T-cell (primary cell): ENCODE results near the gene HOXB7. TPM values are rescaled to one million over a fixed set of nuclear protein-coding genes. Genes with fewer than 3 reads are reported as not detected.

Source experiments
- ATAC-seq, 4 experiments: fragments of 200-7000 bp in 3 of 4; fragments of 150-1000 bp in 1 of 4; cut with Tn5 transposase; replicated peaks in 1 of 4; 1 replicate in 3 of 4; 2 replicates in 1 of 4; pipeline ENCODE4 v1.10.0; 2021; ENCODE audit warnings: moderate library complexity in 3 of 4, mild to moderate bottlenecking in 2 of 4, moderate number of reproducible peaks in 1 of 4
- CTCF ChIA-PET, 2 donors: fragments of 300-600 bp; sonication (Branson Sonifier 250); formaldehyde crosslinking; loops; one replicate each; lab custom pipeline; 2022; ENCODE audit warnings: antibody characterized with exemption in 2 of 2; lab: Charles Lee
- POLR2A ChIA-PET, 2 donors: fragments of 300-600 bp; sonication (Branson Sonifier 250); formaldehyde crosslinking; loops; one replicate each; lab custom pipeline; 2022; ENCODE audit warnings: antibody characterized with exemption in 2 of 2; lab: Charles Lee
- DNase-seq, 35 experiments: peaks; one replicate each; pipeline versions ENCODE4 v3.0.0 to v3.0.0-alpha.2; 2013 to 2023
- H3K27ac ChIP-seq: one replicate; pipeline ENCODE4 v1.5.1; 2013; ENCODE audit warnings: low read length
- H3K27me3 ChIP-seq, 2 experiments: replicated peaks in 1 of 2; 1 replicate in 1 of 2; 2 replicates in 1 of 2; pipeline versions ENCODE4 v1.6.1 to v1.7.0; 2013; ENCODE audit warnings: low read length in 1 of 2, mixed read lengths in 1 of 2; ENCODE audit not compliant: control insufficient read depth in 2 of 2, insufficient read depth in 2 of 2; ENCODE audit errors: extremely low read depth in 1 of 2
- H3K36me3 ChIP-seq, 2 donors: 1 replicate in 1 of 2; 2 replicates in 1 of 2; pipeline versions ENCODE4 v1.6.1 to v1.7.0; 2013; ENCODE audit warnings: low read length in 1 of 2; ENCODE audit not compliant: control insufficient read depth in 2 of 2, insufficient read depth in 1 of 2; ENCODE audit errors: extremely low read depth in 1 of 2
- H3K4me1 ChIP-seq, 2 experiments: 1 replicate in 1 of 2; 2 replicates in 1 of 2; pipeline versions ENCODE4 v1.6.1 to v1.7.0; 2013; ENCODE audit warnings: low read length in 2 of 2, mixed read lengths in 1 of 2; ENCODE audit not compliant: insufficient read depth in 2 of 2, control insufficient read depth in 1 of 2; ENCODE audit errors: extremely low read depth in 1 of 2
- H3K4me3 ChIP-seq, 2 donors: 1 replicate in 1 of 2; 2 replicates in 1 of 2; pipeline versions ENCODE4 v1.5.1 to v1.7.0; 2013; ENCODE audit warnings: mild to moderate bottlenecking in 2 of 2, low read length in 1 of 2, moderate library complexity in 1 of 2; ENCODE audit not compliant: control insufficient read depth in 1 of 2; ENCODE audit errors: extremely low read depth in 1 of 2
- H3K9me3 ChIP-seq: 2 replicates; pipeline ENCODE4 v1.7.0; 2013
- H3K27ac Mint-ChIP-seq, 2 donors: one replicate each; pipeline ENCODE4 v1.8.0; 2020 to 2021; ENCODE audit warnings: mild to moderate bottlenecking in 2 of 2, mixed read lengths in 2 of 2
- H3K27me3 Mint-ChIP-seq, 2 donors: one replicate each; pipeline ENCODE4 v1.8.0; 2021 to 2022; ENCODE audit warnings: mixed read lengths in 2 of 2
- H3K36me3 Mint-ChIP-seq: one replicate; pipeline ENCODE4 v1.8.0; 2021; ENCODE audit warnings: mixed read lengths
- H3K4me1 Mint-ChIP-seq, 3 donors: one replicate each; pipeline ENCODE4 v1.8.0; 2020 to 2022; ENCODE audit warnings: mixed read lengths in 3 of 3, mild to moderate bottlenecking in 1 of 3
- H3K4me3 Mint-ChIP-seq, 3 donors: one replicate each; pipeline ENCODE4 v1.8.0; 2020 to 2022; ENCODE audit warnings: mild to moderate bottlenecking in 3 of 3, mixed read lengths in 3 of 3, moderate library complexity in 3 of 3
- H3K9me3 Mint-ChIP-seq, 3 donors: one replicate each; pipeline ENCODE4 v1.8.0; 2020 to 2022; ENCODE audit warnings: mixed read lengths in 3 of 3
- WGBS: methylation state at CpG from one replicate; pipeline ENCODE4 v1.1.5; 2013; ENCODE audit warnings: missing lambda C conversion rate; ENCODE audit not compliant: insufficient coverage; 5-methylcytosine and 5-hydroxymethylcytosine counted together
- total RNA-seq, 35 experiments: library from RNA in 6 of 35; stranded (reverse) in 6 of 35; fragments of 120-200 nt in 1 of 35; gene quantifications; one replicate each; pipeline versions ENCODE4 v1.2.1 to v1.2.4 and lab custom pipeline; 2013 to 2026

Gene HOXB7
- total RNA-seq, 5 donors from 2014 or later (not counting 1 experiment from before 2014, with no cell fraction given): 0.47 to 0.66 (median 0.60) TPM; not detected in 2

DNA sequence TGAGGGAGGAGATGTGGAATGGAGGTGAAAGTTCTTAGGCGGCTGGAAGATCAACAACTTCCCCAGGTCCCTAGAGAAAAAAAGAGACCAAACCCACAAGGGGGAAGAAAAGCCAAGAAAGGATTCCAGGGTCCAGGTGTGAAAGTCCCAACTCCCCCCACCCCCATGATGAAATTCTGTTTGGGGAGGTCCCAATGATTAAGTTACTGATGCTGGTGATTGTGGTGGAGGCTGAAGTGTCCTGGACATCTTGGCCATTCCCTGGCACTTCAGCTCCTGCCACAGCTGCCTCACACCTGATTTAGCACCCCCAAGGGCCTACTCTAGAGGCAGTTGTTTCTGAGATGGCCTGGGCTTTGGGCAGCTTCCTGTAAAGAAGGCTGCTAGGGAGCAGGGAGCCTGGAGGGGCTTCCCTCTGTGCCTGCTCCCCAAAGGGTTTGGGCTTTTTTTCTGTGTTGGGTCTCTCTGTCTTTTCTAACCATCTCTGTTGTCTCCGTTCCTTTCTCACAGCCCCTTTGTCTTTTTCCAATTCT is 45.7 kb downstream of the HOXB7 start:
- Mint-ChIP-seq H3K36me3 (peaks cover 8% of the 10 kb centered on the region), H3K4me1 (peaks cover 0 to 27% (median 16%) of the 10 kb centered on the region in 3 donors), H3K27ac (no peak overlapping the region), H3K4me3 (peak overlapping the region in 1 of 3 donors; percentile 34), H3K9me3 (no peaks in the 10 kb centered on the region), H3K27me3 (peaks cover 7 to 26% of the 10 kb centered on the region in 2 donors)
- Histone ChIP-seq H3K4me1 (peaks cover 2 to 16% of the 10 kb centered on the region in 2 experiments), H3K9me3 (no peaks in the 10 kb centered on the region), H3K27me3 (peaks cover 0 to 35% of the 10 kb centered on the region in 2 experiments), H3K27ac (no peak overlapping the region), H3K4me3 (no peak overlapping the region), H3K36me3 (no peaks in the 10 kb centered on the region)
- POLR2A ChIA-PET: interaction anchor here in 1 of 2 donors (0.5 kb wide), 1 partner anchor 12 kb away, joined by 3 read pairs; no protein-coding TSS in a partner anchor
- CTCF ChIA-PET: no interaction called here
- no peak for ATAC-seq
- no CpG with 5 or more reads among the region's 2 CpGs for WGBS
- no peak for DNase-seq

DNA sequence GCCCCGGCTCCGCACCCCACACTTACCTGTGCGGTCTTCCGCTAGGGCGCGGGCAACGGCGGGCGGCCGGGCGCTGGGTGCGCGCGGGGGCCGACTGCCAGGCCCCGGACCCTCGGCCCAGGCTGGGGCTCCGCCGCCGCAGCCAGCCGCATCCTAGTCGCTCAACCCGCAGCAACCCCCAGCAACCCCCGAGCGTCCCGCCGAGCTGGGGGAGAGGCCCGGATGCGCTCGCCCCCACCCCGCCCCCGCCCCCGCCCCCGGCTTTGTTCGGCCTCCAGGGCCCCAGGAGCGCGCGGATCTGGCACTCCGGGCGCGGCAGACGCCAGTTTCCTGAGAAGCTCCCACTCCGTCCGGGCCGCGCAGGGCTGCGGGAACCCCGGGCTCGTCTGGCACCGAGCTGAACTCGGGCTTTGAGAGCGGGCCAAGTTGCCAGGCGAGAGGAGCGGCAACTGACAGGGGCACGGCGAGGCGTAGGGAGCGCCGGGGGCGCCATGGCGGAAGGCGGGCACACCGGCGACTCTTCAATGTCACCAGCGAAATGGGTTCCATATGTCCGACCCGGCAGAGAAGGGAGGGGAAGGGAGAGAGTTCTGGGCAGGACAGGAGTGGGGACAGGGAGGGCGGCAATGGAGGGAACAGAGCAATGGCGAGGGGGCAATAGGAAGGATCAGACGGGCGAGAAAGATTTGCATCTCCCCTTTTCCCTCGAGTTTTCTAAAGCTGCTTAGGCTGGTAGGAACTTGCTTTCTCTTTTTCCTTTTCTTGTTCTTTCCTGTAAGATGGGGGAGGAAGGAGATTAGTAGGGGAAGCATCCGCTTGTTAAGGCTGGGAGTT is 46.4 kb downstream of the HOXB7 start:
- H3K27me3 ChIP-seq: peaks cover 0 to 39% of the 10 kb centered on the region in 2 experiments
- peaks cover 2 to 16% of the 10 kb centered on the region in 2 experiments for H3K4me1 ChIP-seq
- H3K27me3 Mint-ChIP-seq: peaks cover 7 to 20% of the 10 kb centered on the region in 2 donors
- H3K27ac ChIP-seq: no peak overlapping the region
- no peaks in the 10 kb centered on the region for H3K9me3 ChIP-seq
- 60% methylated on average over 45 of the region's 73 CpGs for WGBS
- ATAC-seq: peak; percentile 40 to 47 (median 44)
- no peak for DNase-seq
- no peaks in the 10 kb centered on the region for H3K36me3 ChIP-seq
- peaks cover 0 to 27% (median 16%) of the 10 kb centered on the region in 3 donors for H3K4me1 Mint-ChIP-seq
- no peak overlapping the region for H3K27ac Mint-ChIP-seq
- peaks cover 8% of the 10 kb centered on the region for H3K36me3 Mint-ChIP-seq
- no peak overlapping the region for H3K4me3 ChIP-seq
- peak overlapping the region in 2 of 3 donors; percentile 34 to 53 for H3K4me3 Mint-ChIP-seq
- no peaks in the 10 kb centered on the region for H3K9me3 Mint-ChIP-seq
- ChIA-PET POLR2A (interaction anchor here in 1 of 2 donors (0.5 kb wide), 1 partner anchor 13 kb away, joined by 3 read pairs; no protein-coding TSS in a partner anchor), CTCF (no interaction called here)

- Mint-ChIP-seq H3K36me3 (peaks cover 5% of the 10 kb centered on the region), H3K4me3 (peak overlapping the region in 1 of 3 donors; percentile 53), H3K9me3 (no peaks in the 10 kb centered on the region), H3K27ac (no peak overlapping the region), H3K27me3 (peaks cover 10 to 16% of the 10 kb centered on the region in 2 donors), H3K4me1 (peaks cover 0 to 24% (median 16%) of the 10 kb centered on the region in 3 donors)
- Histone ChIP-seq H3K4me1 (peaks cover 2 to 16% of the 10 kb centered on the region in 2 experiments), H3K9me3 (no peaks in the 10 kb centered on the region), H3K27me3 (peaks cover 0 to 41% of the 10 kb centered on the region in 2 experiments), H3K36me3 (no peaks in the 10 kb centered on the region), H3K27ac (no peak overlapping the region), H3K4me3 (no peak overlapping the region)
- ChIA-PET POLR2A (no interaction called here), CTCF (no interaction called here)
- ATAC-seq (no peak), DNase-seq (no peak)
- WGBS: 93% methylated on average over 8 of the region's 10 CpGs
These were observed 47.0 kb downstream of the HOXB7 start for GRCh38 chr17:48563867-48564187.

DNA sequence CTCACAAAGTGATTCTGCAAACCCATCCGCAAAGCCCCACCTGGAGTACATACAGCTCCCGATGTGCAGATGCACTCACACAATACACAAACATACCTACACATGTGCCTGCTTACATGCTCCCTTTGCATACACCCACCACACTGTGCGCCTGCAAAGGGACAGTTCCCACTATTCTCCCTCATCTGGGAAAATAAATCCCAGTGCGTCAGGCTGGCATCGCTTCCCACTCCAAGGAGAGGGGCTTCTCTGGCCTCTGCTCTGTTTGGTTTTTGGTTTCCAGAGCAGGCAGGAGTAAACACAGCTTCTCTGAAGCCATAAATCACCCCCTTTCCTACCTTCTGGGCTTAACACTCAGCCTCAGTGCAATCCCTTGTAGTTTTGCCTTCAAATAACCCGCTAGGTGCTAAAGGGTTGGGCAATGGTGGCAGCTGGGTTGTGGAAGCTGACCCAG is 47.4 kb downstream of the HOXB7 start:
- peaks cover 0 to 20% (median 12%) of the 10 kb centered on the region in 3 donors for H3K4me1 Mint-ChIP-seq
- H3K4me3 ChIP-seq: no peak overlapping the region
- no peaks in the 10 kb centered on the region for H3K9me3 ChIP-seq
- no peak overlapping the region for H3K27ac Mint-ChIP-seq
- ChIA-PET POLR2A (interaction anchor here in 1 of 2 donors (0.5 kb wide), 1 partner anchor 1915 kb away, joined by 9 read pairs; no protein-coding TSS in a partner anchor), CTCF (no interaction called here)
- ATAC-seq (no peak), DNase-seq (no peak)
- peak overlapping the region in 1 of 3 donors; percentile 53 for H3K4me3 Mint-ChIP-seq
- WGBS: 100% methylated on average over 6 of the region's 6 CpGs
- peaks cover 0 to 38% of the 10 kb centered on the region in 2 experiments for H3K27me3 ChIP-seq
- H3K4me1 ChIP-seq: peaks cover 2 to 16% of the 10 kb centered on the region in 2 experiments
- H3K9me3 Mint-ChIP-seq: no peaks in the 10 kb centered on the region
- no peak overlapping the region for H3K27ac ChIP-seq
- peaks cover 13 to 17% of the 10 kb centered on the region in 2 donors for H3K27me3 Mint-ChIP-seq
- no peaks in the 10 kb centered on the region for H3K36me3 ChIP-seq
- peaks cover 5% of the 10 kb centered on the region for H3K36me3 Mint-ChIP-seq

GRCh38 chr17:48562934-48563333 is 47.9 kb downstream of the HOXB7 start:
- H3K27ac Mint-ChIP-seq: no peak overlapping the region
- peaks cover 16 to 18% of the 10 kb centered on the region in 2 donors for H3K27me3 Mint-ChIP-seq
- Histone ChIP-seq H3K36me3 (no peaks in the 10 kb centered on the region), H3K27me3 (peaks cover 0 to 41% of the 10 kb centered on the region in 2 experiments), H3K4me3 (no peak overlapping the region), H3K27ac (no peak overlapping the region), H3K4me1 (peaks cover 2 to 16% of the 10 kb centered on the region in 2 experiments), H3K9me3 (no peaks in the 10 kb centered on the region)
- ChIA-PET POLR2A (interaction anchor here in 1 of 2 donors (0.5 kb wide), 1 partner anchor 1915 kb away, joined by 9 read pairs; no protein-coding TSS in a partner anchor), CTCF (no interaction called here)
- ATAC-seq (no peak), DNase-seq (no peak)
- H3K36me3 Mint-ChIP-seq: peaks cover 3% of the 10 kb centered on the region
- no peaks in the 10 kb centered on the region for H3K9me3 Mint-ChIP-seq
- no peak overlapping the region for H3K4me3 Mint-ChIP-seq
- H3K4me1 Mint-ChIP-seq: peaks cover 0 to 17% (median 10%) of the 10 kb centered on the region in 3 donors
- 93% methylated on average over 5 of the region's 5 CpGs for WGBS
